ENCODE results near the gene IYD. TPM values are rescaled to one million over a fixed set of nuclear protein-coding genes. Genes with fewer than 3 reads are reported as not detected.
A peak's percentile ranks its signal among the peaks of the same experiment; 100 is the strongest.

Gene IYD
- total RNA-seq, 1 donor, result not detected

DNA sequence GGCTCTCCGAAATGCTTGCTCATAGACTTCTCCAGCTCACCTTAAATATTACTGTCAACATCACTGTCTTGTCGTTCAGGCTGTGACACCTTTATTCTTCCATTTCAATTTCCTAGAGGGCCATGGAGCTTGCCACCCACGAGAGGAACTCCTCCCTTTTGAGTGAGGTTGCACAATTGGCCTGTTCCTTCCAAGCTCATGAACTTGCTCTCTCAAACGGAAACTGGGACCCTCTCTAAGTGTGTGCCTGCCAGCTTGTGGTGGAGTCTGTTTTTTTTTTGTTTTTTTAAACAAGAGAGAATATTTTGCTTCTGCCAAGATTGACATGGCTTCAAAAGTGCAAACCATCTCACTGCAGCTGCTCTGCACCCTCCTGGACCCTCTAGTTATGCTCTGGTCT, 19.3 kb upstream of the IYD start:
- no peak overlapping the region for H3K4me3 ChIP-seq (ENCODE audit: low read depth, low read length)
- TF ChIP-seq, protein P1, sequence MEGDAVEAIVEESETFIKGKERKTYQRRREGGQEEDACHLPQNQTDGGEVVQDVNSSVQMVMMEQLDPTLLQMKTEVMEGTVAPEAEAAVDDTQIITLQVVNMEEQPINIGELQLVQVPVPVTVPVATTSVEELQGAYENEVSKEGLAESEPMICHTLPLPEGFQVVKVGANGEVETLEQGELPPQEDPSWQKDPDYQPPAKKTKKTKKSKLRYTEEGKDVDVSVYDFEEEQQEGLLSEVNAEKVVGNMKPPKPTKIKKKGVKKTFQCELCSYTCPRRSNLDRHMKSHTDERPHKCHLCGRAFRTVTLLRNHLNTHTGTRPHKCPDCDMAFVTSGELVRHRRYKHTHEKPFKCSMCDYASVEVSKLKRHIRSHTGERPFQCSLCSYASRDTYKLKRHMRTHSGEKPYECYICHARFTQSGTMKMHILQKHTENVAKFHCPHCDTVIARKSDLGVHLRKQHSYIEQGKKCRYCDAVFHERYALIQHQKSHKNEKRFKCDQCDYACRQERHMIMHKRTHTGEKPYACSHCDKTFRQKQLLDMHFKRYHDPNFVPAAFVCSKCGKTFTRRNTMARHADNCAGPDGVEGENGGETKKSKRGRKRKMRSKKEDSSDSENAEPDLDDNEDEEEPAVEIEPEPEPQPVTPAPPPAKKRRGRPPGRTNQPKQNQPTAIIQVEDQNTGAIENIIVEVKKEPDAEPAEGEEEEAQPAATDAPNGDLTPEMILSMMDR (IDR thresholded peaks at IDR 0.05; ENCODE audit: insufficient read depth, low read depth, low read length), result no peak
- DNase-seq (ENCODE audit: low read depth), result no peak

DNA sequence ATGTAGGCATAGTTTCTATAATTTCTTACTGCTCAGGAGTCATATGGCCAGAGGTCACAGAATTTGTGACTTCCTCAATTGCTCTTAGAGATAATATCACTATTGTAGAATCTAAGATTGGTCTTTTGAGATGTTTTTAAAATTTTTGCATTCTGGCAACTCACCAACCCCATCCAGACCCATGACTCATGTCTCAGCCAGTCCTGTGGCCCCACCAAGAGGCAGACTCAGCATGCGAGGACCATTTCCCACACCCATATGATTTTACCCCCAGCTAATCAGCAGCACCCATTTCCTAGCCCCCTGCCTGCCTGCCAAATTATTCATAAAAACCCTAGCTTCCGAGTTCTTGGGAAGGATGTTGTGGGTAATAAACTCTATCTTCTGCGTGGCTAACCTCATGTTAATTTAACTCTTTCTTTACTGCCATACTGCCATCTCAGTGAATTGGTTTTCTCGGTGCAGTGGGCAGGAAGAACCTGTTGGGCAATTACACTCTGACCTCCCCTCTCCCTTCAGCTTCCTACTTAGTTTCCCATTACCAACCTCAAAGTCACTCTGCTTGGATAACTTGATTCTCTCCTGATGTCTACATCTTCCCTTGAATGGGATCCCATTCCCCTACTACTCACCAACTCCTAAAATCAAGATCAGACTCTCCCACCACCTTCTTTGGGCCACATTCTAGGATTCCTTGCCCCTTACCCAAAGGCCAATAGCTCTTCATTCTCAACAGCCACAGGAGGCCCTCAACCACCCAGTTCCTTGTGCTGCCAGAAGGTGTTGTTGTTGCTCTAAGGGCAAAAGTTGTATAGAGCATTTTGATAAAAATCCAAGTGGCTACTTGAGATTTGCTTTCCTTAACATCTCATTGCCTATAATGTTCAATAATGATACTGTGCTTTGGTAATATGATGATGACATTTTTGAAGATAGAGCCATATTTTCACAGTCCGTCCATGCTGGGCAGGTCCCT, 16.2 kb upstream of the IYD start:
- peak; percentile 72 for DNase-seq (ENCODE audit: low read depth)
- TF ChIP-seq, protein P1 (IDR thresholded peaks at IDR 0.05; ENCODE audit: insufficient read depth, low read depth, low read length), result no peak
- H3K4me3 ChIP-seq (ENCODE audit: low read depth, low read length), result no peak overlapping the region

DNA sequence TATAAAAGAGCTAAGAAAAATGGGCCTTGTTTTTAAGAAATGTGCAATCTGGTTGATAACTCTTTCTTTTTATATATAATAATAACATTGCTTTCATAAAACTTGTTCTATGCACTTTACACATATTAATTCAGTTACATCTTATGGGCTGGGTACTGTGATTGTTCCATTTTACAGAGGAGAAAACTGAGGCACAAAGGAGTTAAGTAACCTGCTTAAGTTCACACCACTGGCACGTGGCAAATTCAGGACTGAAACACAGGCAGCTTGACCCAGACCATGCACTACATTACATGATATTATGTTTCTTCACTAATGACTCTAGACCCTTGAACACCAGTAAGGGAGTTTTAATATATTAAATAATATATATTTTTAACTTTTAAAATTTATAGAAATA, 15.4 kb upstream of the IYD start:
- no peak for DNase-seq (ENCODE audit: low read depth)
- TF ChIP-seq, protein P1 (IDR thresholded peaks at IDR 0.05; ENCODE audit: insufficient read depth, low read depth, low read length), result no peak
- no peak overlapping the region for H3K4me3 ChIP-seq (ENCODE audit: low read depth, low read length)

DNA sequence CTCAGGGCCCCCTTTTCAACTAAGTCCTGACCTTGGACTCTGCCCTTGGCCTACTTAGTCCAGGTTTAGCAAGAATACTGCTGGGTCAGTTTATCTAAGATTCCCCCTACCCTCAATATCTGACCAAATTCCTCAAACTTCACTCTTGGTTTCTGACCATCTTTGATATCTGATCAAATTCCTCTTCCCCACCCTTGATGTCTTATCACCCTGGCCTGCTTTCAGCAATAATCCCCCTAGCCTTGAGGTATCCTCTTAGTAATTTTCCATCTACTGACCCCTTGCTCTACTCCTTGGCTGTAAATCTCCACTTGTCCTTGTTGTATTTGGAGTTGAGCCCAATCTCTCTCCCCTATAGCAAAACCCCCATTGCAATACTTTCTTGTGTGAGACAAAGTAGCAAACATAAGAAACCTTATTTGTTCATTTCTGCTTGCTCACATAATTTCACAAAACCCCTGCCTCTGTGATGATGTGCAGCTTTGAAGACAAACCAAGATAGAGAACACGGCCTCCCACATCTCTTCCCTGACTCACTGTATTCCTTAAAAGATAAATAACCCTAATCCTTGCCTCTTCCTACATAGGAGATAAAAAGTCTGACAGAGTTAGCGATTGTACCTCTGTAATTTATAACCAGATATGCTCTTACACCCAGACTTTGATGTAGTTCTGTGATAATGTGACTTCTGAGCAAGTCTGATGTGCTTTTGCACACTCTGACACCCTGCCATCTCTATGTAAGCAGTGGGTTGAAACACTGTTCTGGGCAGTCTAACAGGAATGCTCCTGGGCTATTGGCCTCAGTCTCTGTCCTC, 13.8 kb upstream of the IYD start:
- TF ChIP-seq, protein P1 (IDR thresholded peaks at IDR 0.05; ENCODE audit: insufficient read depth, low read depth, low read length), result no peak
- H3K4me3 ChIP-seq (ENCODE audit: low read depth, low read length), result no peak overlapping the region
- DNase-seq (ENCODE audit: low read depth), result peak; percentile 71

DNA sequence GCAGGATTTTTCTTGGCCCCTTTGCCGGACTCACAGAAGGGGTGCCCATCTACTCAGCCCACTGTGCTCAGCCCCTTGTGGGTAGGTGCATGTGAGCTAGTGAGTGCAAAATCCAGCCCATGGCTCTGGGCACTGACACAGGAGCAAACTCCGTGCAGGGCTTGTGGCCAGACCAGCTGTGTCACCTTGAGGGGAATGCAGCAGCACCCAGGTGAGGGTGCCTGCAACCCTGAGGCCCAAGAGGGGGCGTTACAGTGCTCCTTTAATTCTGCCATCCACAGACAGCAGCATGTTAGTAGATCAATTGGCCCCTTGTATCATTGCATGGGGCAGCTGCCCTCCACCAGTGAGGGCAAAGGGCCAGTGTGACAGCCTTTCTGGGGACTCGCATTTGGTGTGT, 12.9 kb upstream of the IYD start:
- H3K4me3 ChIP-seq (ENCODE audit: low read depth, low read length), result no peak overlapping the region
- TF ChIP-seq, protein P1 (IDR thresholded peaks at IDR 0.05; ENCODE audit: insufficient read depth, low read depth, low read length), result no peak
- DNase-seq (ENCODE audit: low read depth), result no peak

DNA sequence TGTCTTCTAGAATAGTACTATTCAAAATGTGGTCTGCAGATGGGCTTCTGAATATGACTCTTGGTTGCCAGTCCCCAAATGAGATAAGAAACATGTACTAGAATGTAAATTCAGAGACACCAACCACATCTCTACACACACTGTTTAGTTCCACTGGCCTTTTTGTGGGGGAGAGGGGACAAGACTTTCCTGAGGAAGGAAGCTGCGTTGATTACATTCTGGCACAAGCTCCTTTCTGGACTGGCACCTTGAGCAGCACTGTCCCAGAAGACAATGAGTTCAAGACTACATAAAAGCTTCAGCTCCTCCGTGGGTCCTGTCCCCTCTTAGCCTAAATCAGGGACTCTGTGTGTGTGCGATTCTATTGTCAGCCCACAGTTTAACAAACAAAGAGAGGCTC, 6.9 kb upstream of the IYD start:
- no peak overlapping the region for H3K4me3 ChIP-seq (ENCODE audit: low read depth, low read length)
- no peak for DNase-seq (ENCODE audit: low read depth)
- TF ChIP-seq, protein P1 (IDR thresholded peaks at IDR 0.05; ENCODE audit: insufficient read depth, low read depth, low read length), result no peak

Data from fibroblast of villous mesenchyme (primary cell).